Esophagus muscularis mucosa (tissue), 3 donors: ENCODE measurements around the gene GPR153.

Experiments
- EP300 ChIP-seq: sonication (generic); formaldehyde crosslinking; IDR thresholded peaks from one replicate; pipeline ENCODE4 v1.6.1; 2017; ENCODE audit warnings: antibody characterized with exemption
- TF ChIP-seq, protein P1 (sequence below), 3 experiments: fragments of 200-600 bp in 2 of 3; fragments of 450-650 bp in 1 of 3; sonication (generic) in 2 of 3; IDR thresholded peaks; one replicate each; pipeline ENCODE4 v1.5.1; 2017 to 2019; ENCODE audit warnings: antibody characterized with exemption in 3 of 3, mild to moderate bottlenecking in 2 of 3, moderate library complexity in 1 of 3

DNA sequence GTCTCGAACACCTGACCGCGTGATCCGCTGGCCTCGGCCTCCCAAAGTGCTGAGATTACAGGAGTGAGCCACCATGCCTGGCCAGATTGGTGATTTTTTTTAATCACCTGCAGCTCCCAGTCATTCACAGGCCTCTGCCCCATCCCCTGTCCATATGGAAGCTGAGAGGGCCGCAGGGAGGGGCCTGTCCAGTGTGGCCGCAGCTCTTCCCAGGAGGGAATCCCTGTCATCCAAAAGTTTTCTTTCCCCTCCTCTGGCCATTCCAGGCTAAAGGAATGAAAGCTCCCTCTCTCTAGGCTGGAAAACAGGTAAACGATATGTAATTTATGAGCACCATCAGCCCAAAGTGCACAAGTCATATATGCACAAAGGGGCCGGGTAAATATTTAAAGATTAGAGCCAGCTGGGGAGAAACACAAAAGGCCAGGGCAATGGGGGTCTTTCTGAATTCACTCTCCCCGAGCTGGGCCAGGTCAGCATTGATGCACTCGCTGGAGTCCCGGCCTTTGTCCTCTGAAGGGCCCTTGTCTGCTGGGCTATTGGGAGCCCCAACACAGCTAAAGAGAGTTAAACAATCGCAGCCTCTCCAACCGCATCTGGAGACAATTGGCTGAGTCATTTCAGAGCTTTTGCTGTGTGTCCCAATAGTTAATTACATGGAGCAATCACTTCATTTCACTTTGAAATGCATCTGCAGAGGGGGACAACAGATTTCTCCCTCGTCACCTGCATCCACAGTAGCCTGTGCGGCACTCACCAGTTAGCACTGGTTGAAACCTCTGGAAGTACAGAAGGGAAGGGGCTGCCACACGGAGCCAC, 20.7 kb downstream of the GPR153 start:
- TF ChIP-seq, protein P1, sequence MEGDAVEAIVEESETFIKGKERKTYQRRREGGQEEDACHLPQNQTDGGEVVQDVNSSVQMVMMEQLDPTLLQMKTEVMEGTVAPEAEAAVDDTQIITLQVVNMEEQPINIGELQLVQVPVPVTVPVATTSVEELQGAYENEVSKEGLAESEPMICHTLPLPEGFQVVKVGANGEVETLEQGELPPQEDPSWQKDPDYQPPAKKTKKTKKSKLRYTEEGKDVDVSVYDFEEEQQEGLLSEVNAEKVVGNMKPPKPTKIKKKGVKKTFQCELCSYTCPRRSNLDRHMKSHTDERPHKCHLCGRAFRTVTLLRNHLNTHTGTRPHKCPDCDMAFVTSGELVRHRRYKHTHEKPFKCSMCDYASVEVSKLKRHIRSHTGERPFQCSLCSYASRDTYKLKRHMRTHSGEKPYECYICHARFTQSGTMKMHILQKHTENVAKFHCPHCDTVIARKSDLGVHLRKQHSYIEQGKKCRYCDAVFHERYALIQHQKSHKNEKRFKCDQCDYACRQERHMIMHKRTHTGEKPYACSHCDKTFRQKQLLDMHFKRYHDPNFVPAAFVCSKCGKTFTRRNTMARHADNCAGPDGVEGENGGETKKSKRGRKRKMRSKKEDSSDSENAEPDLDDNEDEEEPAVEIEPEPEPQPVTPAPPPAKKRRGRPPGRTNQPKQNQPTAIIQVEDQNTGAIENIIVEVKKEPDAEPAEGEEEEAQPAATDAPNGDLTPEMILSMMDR (IDR thresholded peaks at IDR 0.05), result no peak
- TF ChIP-seq EP300, result no peak
